Stimulated activated CD8-positive, alpha-beta memory T cell treated with anti-CD3 and anti-CD28 coated beads, Interleukin-4, amount 100 ng/mL, for 4 hours (primary cell): ENCODE measurements around the gene ZBED4.
"Not testable (repeated sequence)": the region's sequence is repeated elsewhere in the genome, so short reads cannot be mapped to it uniquely, and the experiment has no call there.

ENCODE experiments used
- DNase-seq, 2 donors: peaks; one replicate each; pipeline ENCODE4 v3.0.0-alpha.2; 2020; ENCODE audit warnings: low read depth in 2 of 2, low spot score in 1 of 2

The ZBED4 gene

GRCh38 chr22:49850959-49851802, 2.5 kb upstream of the ZBED4 start:
- DNase-seq, result no peak

GRCh38 chr22:49852568-49852897, 1.1 kb upstream of the ZBED4 start:
- not testable (repeated sequence) for DNase-seq

- no peak for DNase-seq
Observed at GRCh38 chr22:49853981-49854831, 562 bp downstream of the ZBED4 start.

- DNase-seq, result no peak
Observed at GRCh38 chr22:49855251-49855911, 1.7 kb downstream of the ZBED4 start.

GRCh38 chr22:49856343-49856742, 2.7 kb downstream of the ZBED4 start:
- DNase-seq, result no peak

GRCh38 chr22:49856766-49857618, 3.3 kb downstream of the ZBED4 start:
- no peak for DNase-seq

- no peak for DNase-seq
Observed at GRCh38 chr22:49858827-49859226, 5.2 kb downstream of the ZBED4 start.

GRCh38 chr22:49861642-49862495, 8.2 kb downstream of the ZBED4 start:
- no peak for DNase-seq

GRCh38 chr22:49862496-49862776, 8.8 kb downstream of the ZBED4 start:
- DNase-seq, result no peak

GRCh38 chr22:49863931-49864330, 10.3 kb downstream of the ZBED4 start:
- no peak for DNase-seq

GRCh38 chr22:49865156-49865555, 11.5 kb downstream of the ZBED4 start:
- DNase-seq, result no peak

GRCh38 chr22:49866134-49866533, 12.5 kb downstream of the ZBED4 start:
- no peak for DNase-seq

GRCh38 chr22:49866646-49867045, 13.0 kb downstream of the ZBED4 start:
- no peak for DNase-seq

GRCh38 chr22:49867303-49868265, 13.9 kb downstream of the ZBED4 start:
- DNase-seq, result no peak

GRCh38 chr22:49869086-49869830, 15.6 kb downstream of the ZBED4 start:
- no peak for DNase-seq

- DNase-seq, result no peak
Observed at GRCh38 chr22:49869845-49870712, 16.4 kb downstream of the ZBED4 start.

GRCh38 chr22:49871482-49871881, 17.8 kb downstream of the ZBED4 start:
- no peak for DNase-seq
